Measurements from ENCODE around the gene CIDEA.

- TF ChIP-seq CTCF (IDR thresholded peaks at IDR 0.05) (no peak), POLR2A (IDR thresholded peaks at IDR 0.05) (no peak)
These were observed 71.0 kb downstream of the CIDEA start for GRCh38 chr18:12324991-12325725.

All from heart left ventricle (tissue), 13 donors.